ENCODE measurements around the gene CLIC4. TPM values are rescaled to one million over a fixed set of nuclear protein-coding genes. Genes with fewer than 3 reads are reported as not detected.

CLIC4 gene
- total RNA-seq, 1 donor: 966 TPM

GRCh38 chr1:24762133-24762676 is 17.0 kb downstream of the CLIC4 start:
- H3K4me3 ChIP-seq (ENCODE audit: low read depth, low read length): no peak overlapping the region
- no peak for DNase-seq (ENCODE audit: low read depth)
- TF ChIP-seq CTCF (IDR thresholded peaks at IDR 0.05; ENCODE audit: insufficient read depth, low read length): no peak

DNA sequence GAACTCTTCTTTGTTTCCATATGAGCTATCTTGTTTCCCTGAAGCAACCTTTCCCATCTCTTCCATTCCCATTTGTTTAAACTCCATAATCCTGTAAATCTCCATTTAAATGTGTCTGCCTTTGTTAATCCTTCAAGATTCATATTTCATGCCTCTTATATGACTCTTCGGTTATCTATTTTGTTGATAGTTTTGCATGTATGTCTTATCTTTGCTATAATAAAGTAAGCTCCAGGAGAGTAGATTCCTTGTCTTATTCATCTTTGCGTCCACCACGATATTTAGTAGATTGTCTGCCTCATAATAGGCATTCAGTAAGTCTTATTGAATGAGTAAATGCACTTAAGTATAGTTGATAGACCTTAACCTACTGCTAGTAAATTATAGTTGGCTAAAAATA is 18.4 kb downstream of the CLIC4 start:
- no peak for DNase-seq (ENCODE audit: low read depth)
- TF ChIP-seq CTCF (IDR thresholded peaks at IDR 0.05; ENCODE audit: insufficient read depth, low read length): no peak
- H3K4me3 ChIP-seq (ENCODE audit: low read depth, low read length): no peak overlapping the region

DNA sequence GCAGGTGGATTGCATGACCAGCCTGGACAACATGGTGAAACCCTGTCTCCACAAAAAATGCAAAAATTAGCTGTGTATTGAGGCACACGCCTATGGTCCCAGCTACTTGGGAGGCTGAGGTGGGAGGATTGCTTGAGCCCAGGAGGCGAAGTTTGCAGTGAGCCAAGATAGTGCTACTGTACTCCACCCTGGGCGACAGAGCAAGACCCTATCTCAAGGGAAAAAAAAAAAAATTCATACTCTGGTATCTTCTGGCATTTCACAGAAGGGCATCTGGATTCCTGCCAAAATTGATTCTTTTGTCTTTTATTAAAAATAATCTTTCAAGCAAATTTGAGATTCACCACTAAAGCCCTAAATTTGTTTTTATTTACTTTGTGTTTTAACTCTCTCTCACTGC is 19.2 kb downstream of the CLIC4 start:
- TF ChIP-seq CTCF (IDR thresholded peaks at IDR 0.05; ENCODE audit: insufficient read depth, low read length): no peak

DNA sequence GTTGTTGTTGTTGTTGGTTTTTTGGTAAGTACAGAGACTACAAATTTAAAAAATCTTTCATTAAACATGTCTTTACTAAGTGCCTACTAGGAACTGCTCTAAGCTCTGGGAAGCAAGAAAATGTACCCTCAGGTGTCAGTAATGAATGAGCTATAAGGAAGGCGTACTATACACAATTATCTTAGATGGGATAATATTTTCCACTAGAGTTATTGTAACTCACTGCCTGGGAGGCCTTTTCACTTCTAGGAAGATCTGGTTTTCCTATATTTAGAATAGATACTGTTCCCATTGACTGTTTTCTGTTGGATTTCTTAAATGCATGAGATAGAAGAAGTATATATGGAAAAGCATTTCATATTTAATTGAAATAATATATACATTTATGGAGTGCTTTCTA is 19.6 kb downstream of the CLIC4 start:
- TF ChIP-seq CTCF (IDR thresholded peaks at IDR 0.05; ENCODE audit: insufficient read depth, low read length): no peak
- no peak overlapping the region for H3K4me3 ChIP-seq (ENCODE audit: low read depth, low read length)
- DNase-seq (ENCODE audit: low read depth): no peak

More for the DNA sequence above, 19.2 kb downstream of the CLIC4 start:
- no peak overlapping the region for H3K4me3 ChIP-seq (ENCODE audit: low read depth, low read length)
- no peak for DNase-seq (ENCODE audit: low read depth)

DNA sequence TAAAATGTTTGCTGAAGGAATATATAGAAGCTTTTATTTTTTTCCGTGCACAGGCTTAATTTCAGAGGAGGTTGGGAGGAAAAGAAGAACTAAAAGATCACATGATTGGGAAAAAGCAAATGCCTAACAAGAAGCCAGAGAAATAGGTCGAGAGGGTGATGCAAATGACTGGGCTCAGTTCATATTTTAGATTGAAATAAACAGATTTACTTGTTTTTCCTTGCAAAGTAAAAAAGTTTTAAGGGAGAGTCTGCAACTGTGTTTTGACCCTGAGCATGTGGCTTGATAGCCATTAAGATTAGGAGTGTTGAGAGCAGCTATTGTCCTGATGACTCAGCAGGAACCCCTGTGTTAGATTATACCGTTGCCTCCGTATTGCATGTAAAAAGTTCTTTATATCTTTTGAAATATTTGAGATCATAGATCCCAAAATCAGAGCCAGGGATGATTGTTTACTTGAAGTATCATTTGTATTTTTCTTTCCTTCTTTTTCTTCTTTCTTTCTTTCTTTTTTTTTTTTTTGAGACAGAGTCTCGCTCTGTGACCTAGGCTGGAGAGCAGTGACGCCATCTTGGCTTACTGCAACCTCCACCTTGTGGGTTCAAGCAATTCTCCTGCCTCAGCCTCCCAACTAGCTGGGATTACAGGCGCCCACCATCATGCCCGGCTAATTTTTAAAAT is 20.2 kb downstream of the CLIC4 start:
- peak; percentile 77 for DNase-seq (ENCODE audit: low read depth)
- TF ChIP-seq CTCF (IDR thresholded peaks at IDR 0.05; ENCODE audit: insufficient read depth, low read length): no peak
- no peak overlapping the region for H3K4me3 ChIP-seq (ENCODE audit: low read depth, low read length)

GRCh38 chr1:24767351-24767750 is 22.1 kb downstream of the CLIC4 start:
- no peak for TF ChIP-seq CTCF (IDR thresholded peaks at IDR 0.05; ENCODE audit: insufficient read depth, low read length)

More at GRCh38 chr1:24767351-24767750, 22.1 kb downstream of the CLIC4 start:
- no peak overlapping the region for H3K4me3 ChIP-seq (ENCODE audit: low read depth, low read length)
- no peak for DNase-seq (ENCODE audit: low read depth)

All from fibroblast of the aortic adventitia (primary cell).